ENCODE data around the gene PKDCC.

PKDCC gene

GRCh38 chr2:42050010-42050702 is 2.3 kb downstream of the PKDCC start:
- no peak for DNase-seq (ENCODE audit: low read depth in 3 of 3)

- no peak for DNase-seq (ENCODE audit: low read depth in 3 of 3)
These were observed 3.1 kb downstream of the PKDCC start for GRCh38 chr2:42050703-42051542.

- DNase-seq (ENCODE audit: low read depth in 3 of 3), result no peak
These were observed 3.9 kb downstream of the PKDCC start for GRCh38 chr2:42051543-42052235.

- no peak for DNase-seq (ENCODE audit: low read depth in 3 of 3)
These were observed 5.1 kb downstream of the PKDCC start for GRCh38 chr2:42052702-42053481.

- no peak for DNase-seq (ENCODE audit: low read depth in 3 of 3)
These were observed 5.6 kb downstream of the PKDCC start for GRCh38 chr2:42053482-42053790.

- no peak for DNase-seq (ENCODE audit: low read depth in 3 of 3)
These were observed 6.2 kb downstream of the PKDCC start for GRCh38 chr2:42053791-42054701.

- DNase-seq (ENCODE audit: low read depth in 3 of 3), result no peak
These were observed 7.1 kb downstream of the PKDCC start for GRCh38 chr2:42054714-42055430.

GRCh38 chr2:42055573-42056514 is 8.0 kb downstream of the PKDCC start:
- DNase-seq (ENCODE audit: low read depth in 3 of 3), result no peak

- DNase-seq (ENCODE audit: low read depth in 3 of 3), result no peak
These were observed 9.5 kb downstream of the PKDCC start for GRCh38 chr2:42057159-42057901.

- no peak for DNase-seq (ENCODE audit: low read depth in 3 of 3)
These were observed 10.2 kb downstream of the PKDCC start for GRCh38 chr2:42057902-42058450.

- DNase-seq (ENCODE audit: low read depth in 3 of 3), result no peak
These were observed 11.6 kb downstream of the PKDCC start for GRCh38 chr2:42059261-42059898.

GRCh38 chr2:42060028-42060427 is 12.2 kb downstream of the PKDCC start:
- DNase-seq (ENCODE audit: low read depth in 3 of 3), result no peak

GRCh38 chr2:42060718-42061619 is 13.1 kb downstream of the PKDCC start:
- no peak for DNase-seq (ENCODE audit: low read depth in 3 of 3)

- DNase-seq (ENCODE audit: low read depth in 3 of 3), result no peak
These were observed 14.0 kb downstream of the PKDCC start for GRCh38 chr2:42061839-42062238.

- DNase-seq (ENCODE audit: low read depth in 3 of 3), result no peak
These were observed 15.8 kb downstream of the PKDCC start for GRCh38 chr2:42063431-42064171.

GRCh38 chr2:42064417-42064942 is 16.7 kb downstream of the PKDCC start:
- DNase-seq (ENCODE audit: low read depth in 3 of 3), result no peak
